ENCODE measurements around the gene GFI1. TPM values are rescaled to one million over a fixed set of nuclear protein-coding genes. Genes with fewer than 3 reads are reported as not detected.

GFI1 gene
- total RNA-seq, 1 donor from 2014 or later = 0.17 TPM

DNA sequence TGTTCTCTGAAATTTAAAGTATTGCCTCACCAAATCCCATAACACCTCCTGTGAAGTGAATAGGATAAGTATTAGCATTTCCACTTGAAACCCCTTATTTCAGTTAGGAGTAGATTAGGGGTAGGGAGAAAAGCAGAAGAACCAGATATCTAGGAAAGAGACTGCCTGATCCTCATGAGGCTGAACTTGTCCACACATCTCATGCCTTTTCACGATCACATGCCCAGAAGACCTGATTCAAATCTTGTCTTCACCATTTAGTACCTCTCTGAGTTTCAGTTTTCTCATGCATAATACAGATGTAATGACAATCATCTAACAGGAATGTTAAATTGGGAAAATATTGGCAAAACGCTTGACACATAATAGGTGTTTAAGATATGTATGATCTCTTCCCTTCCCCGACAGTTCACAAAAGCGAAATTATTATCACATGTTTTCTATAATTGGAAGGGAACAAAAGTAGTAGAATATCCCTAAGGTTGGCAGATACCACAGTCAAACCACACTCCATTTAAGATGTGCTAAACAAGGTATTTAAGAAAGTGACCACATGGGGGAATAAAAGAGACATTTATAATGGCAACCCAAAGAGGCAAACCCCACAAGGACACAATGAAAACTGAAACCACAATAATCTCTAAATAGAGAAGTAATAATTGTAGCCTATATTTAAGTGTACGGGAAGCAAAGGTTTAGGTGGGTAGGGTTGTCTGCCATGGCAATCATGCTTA lies 25.2 kb downstream of the GFI1 start:
- Mint-ChIP-seq H3K27me3 (peaks cover 18% of the 10 kb centered on the region), H3K36me3 (ENCODE audit: insufficient read depth) (no peaks in the 10 kb centered on the region), H3K4me1 (ENCODE audit: low read depth) (no peaks in the 10 kb centered on the region), H3K27ac (no peak overlapping the region), H3K9me3 (ENCODE audit: low read depth) (no peaks in the 10 kb centered on the region), H3K4me3 (ENCODE audit: low read depth) (no peak overlapping the region)
- DNase-seq (ENCODE audit: low spot score, unreplicated experiment) = no peak
- TF ChIP-seq, protein P1, sequence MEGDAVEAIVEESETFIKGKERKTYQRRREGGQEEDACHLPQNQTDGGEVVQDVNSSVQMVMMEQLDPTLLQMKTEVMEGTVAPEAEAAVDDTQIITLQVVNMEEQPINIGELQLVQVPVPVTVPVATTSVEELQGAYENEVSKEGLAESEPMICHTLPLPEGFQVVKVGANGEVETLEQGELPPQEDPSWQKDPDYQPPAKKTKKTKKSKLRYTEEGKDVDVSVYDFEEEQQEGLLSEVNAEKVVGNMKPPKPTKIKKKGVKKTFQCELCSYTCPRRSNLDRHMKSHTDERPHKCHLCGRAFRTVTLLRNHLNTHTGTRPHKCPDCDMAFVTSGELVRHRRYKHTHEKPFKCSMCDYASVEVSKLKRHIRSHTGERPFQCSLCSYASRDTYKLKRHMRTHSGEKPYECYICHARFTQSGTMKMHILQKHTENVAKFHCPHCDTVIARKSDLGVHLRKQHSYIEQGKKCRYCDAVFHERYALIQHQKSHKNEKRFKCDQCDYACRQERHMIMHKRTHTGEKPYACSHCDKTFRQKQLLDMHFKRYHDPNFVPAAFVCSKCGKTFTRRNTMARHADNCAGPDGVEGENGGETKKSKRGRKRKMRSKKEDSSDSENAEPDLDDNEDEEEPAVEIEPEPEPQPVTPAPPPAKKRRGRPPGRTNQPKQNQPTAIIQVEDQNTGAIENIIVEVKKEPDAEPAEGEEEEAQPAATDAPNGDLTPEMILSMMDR (IDR thresholded peaks at IDR 0.05; ENCODE audit: unreplicated experiment) = no peak

DNA sequence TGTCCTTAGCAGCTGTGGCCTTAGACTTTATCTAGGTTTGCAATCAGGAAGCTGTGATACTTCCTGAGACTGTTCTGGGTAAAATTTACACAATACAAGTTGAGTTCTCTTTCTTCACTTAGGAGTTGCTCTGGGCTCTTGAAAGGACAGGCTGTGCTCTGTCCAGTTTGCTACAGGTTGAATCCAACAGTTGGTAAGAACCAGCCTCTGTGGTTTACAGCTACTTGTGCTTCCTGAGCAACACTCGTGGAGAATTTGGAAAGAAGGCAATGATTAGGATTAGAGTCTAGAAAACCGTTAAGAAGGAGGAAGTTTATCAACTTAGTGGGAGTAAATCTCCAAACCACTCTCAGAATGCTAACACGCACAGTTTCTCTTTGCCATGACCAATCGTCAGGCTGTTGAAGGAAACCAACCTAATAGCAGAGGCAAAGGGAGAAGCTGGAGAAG lies 26.8 kb downstream of the GFI1 start:
- Mint-ChIP-seq H3K4me3 (ENCODE audit: low read depth) (no peak overlapping the region), H3K36me3 (ENCODE audit: insufficient read depth) (no peaks in the 10 kb centered on the region), H3K4me1 (ENCODE audit: low read depth) (no peaks in the 10 kb centered on the region), H3K27ac (no peak overlapping the region), H3K27me3 (peaks cover 14% of the 10 kb centered on the region), H3K9me3 (ENCODE audit: low read depth) (no peaks in the 10 kb centered on the region)
- DNase-seq (ENCODE audit: low spot score, unreplicated experiment) = no peak
- TF ChIP-seq, protein P1 (IDR thresholded peaks at IDR 0.05; ENCODE audit: unreplicated experiment) = no peak

DNA sequence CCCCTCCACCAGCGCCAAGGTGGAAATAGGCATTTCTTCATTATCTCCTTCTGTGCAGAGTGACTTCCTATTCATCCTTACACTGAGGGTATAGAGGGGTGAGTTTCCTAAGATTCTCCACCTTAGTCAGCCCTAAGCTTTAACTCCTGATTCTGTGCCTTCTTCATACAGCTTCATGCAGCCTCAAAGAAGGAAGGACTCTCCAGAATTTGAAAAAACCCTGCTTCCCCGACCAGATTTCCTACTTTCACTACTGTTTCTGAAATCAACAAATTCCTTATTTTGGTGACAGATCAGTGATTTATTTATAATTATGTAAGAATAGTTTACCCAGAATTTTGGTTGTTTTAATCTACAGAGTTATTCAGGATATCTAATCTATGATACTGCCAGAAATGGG lies 28.6 kb downstream of the GFI1 start:
- TF ChIP-seq, protein P1 (IDR thresholded peaks at IDR 0.05; ENCODE audit: unreplicated experiment) = no peak
- Mint-ChIP-seq H3K36me3 (ENCODE audit: insufficient read depth) (no peaks in the 10 kb centered on the region), H3K4me1 (ENCODE audit: low read depth) (no peaks in the 10 kb centered on the region), H3K27ac (no peak overlapping the region), H3K9me3 (ENCODE audit: low read depth) (no peaks in the 10 kb centered on the region), H3K4me3 (ENCODE audit: low read depth) (no peak overlapping the region), H3K27me3 (peaks cover 14% of the 10 kb centered on the region)
- no peak for DNase-seq (ENCODE audit: low spot score, unreplicated experiment)

DNA sequence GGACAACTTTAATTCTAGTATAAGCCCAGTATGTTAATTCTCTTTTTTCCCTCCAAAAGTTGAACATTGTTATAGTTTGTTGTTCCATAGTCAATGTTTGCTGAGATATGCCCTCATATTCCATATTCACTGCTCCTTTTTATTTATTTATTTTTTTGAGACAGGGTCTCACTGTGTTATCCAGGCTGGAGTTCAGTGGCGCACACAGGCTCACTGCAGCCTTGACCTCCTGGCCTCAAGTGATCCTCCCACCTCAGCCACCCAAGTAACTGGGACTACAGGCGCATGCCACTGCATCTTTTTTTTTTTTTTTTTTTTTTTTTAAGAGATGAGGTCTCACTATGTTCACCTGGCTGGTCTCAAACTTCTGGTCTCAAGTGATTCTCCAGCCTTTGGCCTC lies 38.7 kb downstream of the GFI1 start:
- H3K4me3 Mint-ChIP-seq (ENCODE audit: low read depth) = no peak overlapping the region
- no peak for DNase-seq (ENCODE audit: low spot score, unreplicated experiment)
- no peaks in the 10 kb centered on the region for H3K36me3 Mint-ChIP-seq (ENCODE audit: insufficient read depth)
- TF ChIP-seq, protein P1 (IDR thresholded peaks at IDR 0.05; ENCODE audit: unreplicated experiment) = no peak
- peaks cover 40% of the 10 kb centered on the region for H3K27me3 Mint-ChIP-seq
- peaks cover 6% of the 10 kb centered on the region for H3K9me3 Mint-ChIP-seq (ENCODE audit: low read depth)
- peaks cover 3% of the 10 kb centered on the region for H3K4me1 Mint-ChIP-seq (ENCODE audit: low read depth)
- H3K27ac Mint-ChIP-seq = no peak overlapping the region

DNA sequence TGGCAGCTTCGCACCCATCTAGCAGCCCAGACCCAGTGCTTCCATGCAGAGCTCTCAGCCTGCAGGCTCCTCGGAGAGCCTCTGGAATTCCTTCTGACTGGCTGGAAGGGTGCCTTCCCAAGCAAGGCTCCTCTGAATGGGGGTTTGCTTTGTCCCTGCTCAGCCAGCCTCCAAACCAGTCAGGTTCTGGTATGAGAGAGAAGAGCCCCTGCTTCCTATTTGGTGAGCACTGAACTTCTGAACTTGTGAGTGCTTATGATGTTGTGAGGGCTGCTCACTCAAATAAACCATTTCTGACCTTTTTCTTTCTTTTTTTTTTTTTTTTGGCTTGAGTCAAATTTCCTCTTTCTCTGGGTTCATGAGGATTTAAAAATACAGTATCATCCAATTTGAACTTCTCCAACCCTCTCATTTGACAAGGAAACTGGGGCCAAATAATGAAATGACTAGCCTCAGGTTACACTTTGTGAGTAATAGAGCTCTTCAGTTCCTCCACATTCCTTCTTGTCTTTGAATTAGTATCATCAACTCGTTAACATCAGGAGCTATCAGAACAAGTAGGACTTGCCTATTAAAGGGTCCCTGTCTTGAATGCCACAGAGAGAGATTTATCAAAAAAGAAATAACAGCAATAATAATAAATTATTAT lies 39.6 kb downstream of the GFI1 start:
- Mint-ChIP-seq H3K9me3 (ENCODE audit: low read depth) (peaks cover 6% of the 10 kb centered on the region), H3K36me3 (ENCODE audit: insufficient read depth) (no peaks in the 10 kb centered on the region), H3K4me1 (ENCODE audit: low read depth) (peaks cover 4% of the 10 kb centered on the region), H3K4me3 (ENCODE audit: low read depth) (no peak overlapping the region), H3K27ac (no peak overlapping the region), H3K27me3 (peaks cover 40% of the 10 kb centered on the region)
- DNase-seq (ENCODE audit: low spot score, unreplicated experiment) = no peak
- TF ChIP-seq, protein P1 (IDR thresholded peaks at IDR 0.05; ENCODE audit: unreplicated experiment) = no peak
